ENCODE data around the gene EVI5. TPM values are rescaled to one million over a fixed set of nuclear protein-coding genes. Genes with fewer than 3 reads are reported as not detected.

The EVI5 gene
- total RNA-seq, 1 experiment from 2014 or later, result 38.2 TPM

DNA sequence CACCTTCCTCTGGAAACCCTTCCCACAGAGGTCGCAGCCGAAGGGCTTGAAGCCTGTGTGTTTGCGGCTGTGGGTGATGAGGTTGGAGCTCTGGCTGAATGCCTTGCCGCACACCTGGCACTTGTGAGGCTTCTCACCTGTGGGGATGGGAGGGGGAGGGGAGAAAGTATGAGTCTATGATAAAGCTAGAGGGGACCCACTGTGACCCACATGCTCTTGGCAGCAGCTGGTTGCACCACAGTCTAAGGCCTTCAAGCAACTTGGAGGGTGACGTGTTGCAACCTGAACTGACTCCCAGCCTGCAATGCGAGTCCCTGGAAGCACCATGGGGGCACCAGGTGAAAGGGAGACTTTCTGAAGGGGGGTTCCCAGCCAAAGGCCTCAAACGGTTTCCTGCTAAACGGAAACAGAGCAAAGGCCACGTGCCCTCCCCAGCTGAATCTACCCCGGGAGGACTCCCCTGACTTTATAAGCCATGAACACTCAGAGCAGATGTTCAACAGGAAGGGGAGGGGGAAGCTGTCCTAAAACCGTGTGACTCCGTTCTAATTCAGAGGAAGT lies 308.8 kb downstream of the EVI5 start:
- ChIA-PET CTCF (no interaction called here), POLR2A (ENCODE audit: unreplicated experiment) (no interaction called here)
- H3K4me2 ChIP-seq (ENCODE audit: low read length), result no peak overlapping the region
- no peaks in the 10 kb centered on the region for H3K4me1 ChIP-seq (ENCODE audit: insufficient read depth, low read length)
- H3K36me3 ChIP-seq (ENCODE audit: low read depth, low read length), result no peaks in the 10 kb centered on the region
- ATAC-seq (no peak), DNase-seq (no peak)
- no peaks in the 10 kb centered on the region for H3K9me3 ChIP-seq (ENCODE audit: low read length)
- intact Hi-C loops (cut with micrococcal nuclease), result no loop called here
- no peak overlapping the region for H3K9ac ChIP-seq (ENCODE audit: low read length)
- H3F3A ChIP-seq (ENCODE audit: low read length, unreplicated experiment), result no peaks in the 10 kb centered on the region
- no peaks in the 10 kb centered on the region for H3K27me3 ChIP-seq (ENCODE audit: low read length)
- TF ChIP-seq EZH2phosphoT487 (IDR thresholded peaks at IDR 0.05; ENCODE audit: borderline replicate concordance, low read length) (no peak), EZH2 (IDR thresholded peaks at IDR 0.05; ENCODE audit: low read length, unreplicated experiment) (no peak)
- TF ChIP-seq, protein P1, sequence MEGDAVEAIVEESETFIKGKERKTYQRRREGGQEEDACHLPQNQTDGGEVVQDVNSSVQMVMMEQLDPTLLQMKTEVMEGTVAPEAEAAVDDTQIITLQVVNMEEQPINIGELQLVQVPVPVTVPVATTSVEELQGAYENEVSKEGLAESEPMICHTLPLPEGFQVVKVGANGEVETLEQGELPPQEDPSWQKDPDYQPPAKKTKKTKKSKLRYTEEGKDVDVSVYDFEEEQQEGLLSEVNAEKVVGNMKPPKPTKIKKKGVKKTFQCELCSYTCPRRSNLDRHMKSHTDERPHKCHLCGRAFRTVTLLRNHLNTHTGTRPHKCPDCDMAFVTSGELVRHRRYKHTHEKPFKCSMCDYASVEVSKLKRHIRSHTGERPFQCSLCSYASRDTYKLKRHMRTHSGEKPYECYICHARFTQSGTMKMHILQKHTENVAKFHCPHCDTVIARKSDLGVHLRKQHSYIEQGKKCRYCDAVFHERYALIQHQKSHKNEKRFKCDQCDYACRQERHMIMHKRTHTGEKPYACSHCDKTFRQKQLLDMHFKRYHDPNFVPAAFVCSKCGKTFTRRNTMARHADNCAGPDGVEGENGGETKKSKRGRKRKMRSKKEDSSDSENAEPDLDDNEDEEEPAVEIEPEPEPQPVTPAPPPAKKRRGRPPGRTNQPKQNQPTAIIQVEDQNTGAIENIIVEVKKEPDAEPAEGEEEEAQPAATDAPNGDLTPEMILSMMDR (conservative IDR thresholded peaks at IDR 0.05; ENCODE audit: low read depth, low read length), result no peak
- no peak overlapping the region for H3K27ac ChIP-seq (ENCODE audit: low read length)
- H2AFZ ChIP-seq (ENCODE audit: low read length), result no peak overlapping the region
- H4K20me1 ChIP-seq (ENCODE audit: low read length), result no peaks in the 10 kb centered on the region
- H3K9me2 ChIP-seq (replicated peaks; ENCODE audit: low read length), result no peaks in the 10 kb centered on the region
- BruUV-seq (replicated peaks), result no TSS peak
- H3K79me2 ChIP-seq (ENCODE audit: low read length), result no peaks in the 10 kb centered on the region
- H3K4me3 ChIP-seq (ENCODE audit: low read length), result no peak overlapping the region

DNA sequence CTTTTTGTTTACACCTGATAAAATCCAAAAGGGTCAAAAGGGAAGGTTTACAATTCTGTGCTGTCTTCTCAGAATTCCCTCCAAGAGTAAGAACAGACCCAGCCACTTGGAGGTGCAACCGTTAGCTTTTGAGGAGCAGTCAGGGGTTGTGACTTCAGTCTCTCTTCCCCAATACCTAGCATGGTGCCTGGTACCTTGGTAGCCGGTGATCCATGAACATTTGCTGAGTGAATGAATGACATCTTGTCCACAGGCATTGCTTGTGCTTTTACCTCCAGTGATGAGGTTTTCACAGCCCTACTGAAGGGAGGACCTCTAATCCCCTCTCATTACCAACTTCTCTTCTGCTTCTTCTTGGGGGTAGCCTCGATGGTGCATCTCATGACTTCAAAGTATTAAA lies 309.9 kb downstream of the EVI5 start:
- ChIA-PET CTCF (no interaction called here), POLR2A (ENCODE audit: unreplicated experiment) (no interaction called here)
- Histone ChIP-seq H3K4me2 (ENCODE audit: low read length) (no peak overlapping the region), H3K27me3 (ENCODE audit: low read length) (no peaks in the 10 kb centered on the region), H2AFZ (ENCODE audit: low read length) (no peak overlapping the region), H4K20me1 (ENCODE audit: low read length) (no peaks in the 10 kb centered on the region), H3K27ac (ENCODE audit: low read length) (no peak overlapping the region), H3F3A (ENCODE audit: low read length, unreplicated experiment) (no peaks in the 10 kb centered on the region), H3K4me1 (ENCODE audit: insufficient read depth, low read length) (no peaks in the 10 kb centered on the region), H3K9ac (ENCODE audit: low read length) (no peak overlapping the region), H3K9me2 (replicated peaks; ENCODE audit: low read length) (no peaks in the 10 kb centered on the region), H3K36me3 (ENCODE audit: low read depth, low read length) (no peaks in the 10 kb centered on the region), H3K9me3 (ENCODE audit: low read length) (no peaks in the 10 kb centered on the region), H3K4me3 (ENCODE audit: low read length) (no peak overlapping the region), H3K79me2 (ENCODE audit: low read length) (no peaks in the 10 kb centered on the region)
- TF ChIP-seq EZH2 (IDR thresholded peaks at IDR 0.05; ENCODE audit: low read length, unreplicated experiment), result no peak
- DNase-seq (no peak), ATAC-seq (no peak)
- no TSS peak for BruUV-seq (replicated peaks)
- intact Hi-C loops (cut with micrococcal nuclease), result no loop called here

DNA sequence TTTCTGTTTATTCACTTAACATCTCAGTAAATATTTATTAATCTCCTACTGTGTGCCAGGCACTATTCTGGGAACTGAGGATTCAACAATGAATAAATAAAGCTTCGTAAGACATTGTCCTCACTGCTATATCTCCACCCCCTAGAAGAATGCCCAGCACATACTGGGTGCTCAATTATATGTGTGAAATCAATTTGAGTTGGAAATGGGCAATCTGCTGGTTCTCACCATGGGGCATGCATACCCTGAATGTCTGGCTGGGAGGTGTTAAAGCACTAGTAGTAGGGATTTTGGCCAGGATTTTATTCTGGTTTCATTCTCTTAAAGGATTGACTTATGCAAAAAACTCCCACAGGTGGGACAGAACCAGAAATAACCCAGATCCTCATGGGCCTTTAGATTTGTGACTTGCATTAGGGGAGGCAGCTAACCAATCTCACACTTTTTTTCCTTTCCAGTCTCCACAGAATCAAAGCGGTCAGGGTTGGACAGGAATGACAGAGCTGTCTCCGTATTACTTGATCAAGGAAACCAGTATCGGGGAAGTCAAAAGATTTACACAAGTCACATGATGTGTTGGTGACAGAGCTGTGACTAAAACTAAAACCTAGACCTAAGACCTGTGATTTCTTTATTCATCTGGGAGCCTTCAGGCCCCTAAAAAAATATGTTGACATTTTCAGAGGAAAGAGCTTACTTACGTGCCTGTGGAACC lies 311.0 kb downstream of the EVI5 start:
- ATAC-seq (no peak), DNase-seq (no peak)
- no peaks in the 10 kb centered on the region for H3F3A ChIP-seq (ENCODE audit: low read length, unreplicated experiment)
- no peak overlapping the region for H3K27ac ChIP-seq (ENCODE audit: low read length)
- H2AFZ ChIP-seq (ENCODE audit: low read length), result no peak overlapping the region
- CTCF ChIA-PET, result no interaction called here
- no peaks in the 10 kb centered on the region for H4K20me1 ChIP-seq (ENCODE audit: low read length)
- POLR2A ChIA-PET (ENCODE audit: unreplicated experiment), result no interaction called here
- no peak overlapping the region for H3K9ac ChIP-seq (ENCODE audit: low read length)
- TF ChIP-seq, protein P1 (conservative IDR thresholded peaks at IDR 0.05; ENCODE audit: low read depth, low read length), result no peak
- TF ChIP-seq EZH2phosphoT487 (IDR thresholded peaks at IDR 0.05; ENCODE audit: borderline replicate concordance, low read length), result no peak
- TF ChIP-seq EZH2 (IDR thresholded peaks at IDR 0.05; ENCODE audit: low read length, unreplicated experiment), result no peak
- no peaks in the 10 kb centered on the region for H3K36me3 ChIP-seq (ENCODE audit: low read depth, low read length)
- no peaks in the 10 kb centered on the region for H3K9me3 ChIP-seq (ENCODE audit: low read length)
- H3K9me2 ChIP-seq (replicated peaks; ENCODE audit: low read length), result no peaks in the 10 kb centered on the region
- no peaks in the 10 kb centered on the region for H3K4me1 ChIP-seq (ENCODE audit: insufficient read depth, low read length)
- BruUV-seq (replicated peaks), result no TSS peak
- H3K4me3 ChIP-seq (ENCODE audit: low read length), result no peak overlapping the region
- no peaks in the 10 kb centered on the region for H3K79me2 ChIP-seq (ENCODE audit: low read length)
- H3K27me3 ChIP-seq (ENCODE audit: low read length), result no peaks in the 10 kb centered on the region
- H3K4me2 ChIP-seq (ENCODE audit: low read length), result no peak overlapping the region
- intact Hi-C loops (cut with micrococcal nuclease), result no loop called here

Measured in PC-3 (cell line).